K562 (cell line): Measurements from ENCODE around the gene KMT5B. TPM values are rescaled to one million over a fixed set of nuclear protein-coding genes. Genes with fewer than 3 reads are reported as not detected.

Experiments
- ATAC-seq: fragments of 200-7000 bp; cut with Tn5 transposase; 3 replicates; pipeline ENCODE4 v1.9.1; 2020; ENCODE audit warnings: moderate library complexity
- BruUV-seq: library from RNA; stranded (reverse); fragments of 400-500 nt; replicated peaks from 2 replicates; lab custom pipeline; 2021; lab: Mats Ljungman, UMichigan
- CTCF ChIA-PET: fragments of 300-600 bp; formaldehyde crosslinking; extraction: SDS; loops from one replicate; lab custom pipeline; 2021; ENCODE audit warnings: low intra/inter-chr PET ratio; lab: Yijun Ruan, JAX
- POLR2A ChIA-PET: fragments of 300-600, 350-650 bp; sonication (Branson Sonifier 250); formaldehyde crosslinking; extraction: SDS; loops from one replicate; lab custom pipeline; 2021; ENCODE audit warnings: antibody characterized with exemption, inconsistent platforms; lab: Yijun Ruan, JAX
- DNase-seq, 4 experiments: peaks; one replicate each; pipeline versions ENCODE4 v3.0.0 to v3.0.0-alpha.2; 2011 to 2018; ENCODE audit warnings: low spot score in 3 of 4, mixed read lengths in 3 of 4; ENCODE audit errors: extremely low read depth in 1 of 4
- FAIRE-seq: peaks from 2 replicates; lab custom pipeline; 2011; peaks lifted over from hg19 to GRCh38; lab: Jason Lieb, UNC
- H2AFZ ChIP-seq: 2 replicates; pipeline ENCODE4 v1.6.0; 2011; ENCODE audit warnings: low read depth, low read length, control low read depth, inconsistent platforms
- H3K27ac ChIP-seq: fragments of 200-600 bp; 3 replicates; pipeline ENCODE4 v1.8.0; 2011; ENCODE audit warnings: low read depth, mild to moderate bottlenecking, control low read depth, inconsistent platforms, low read length, moderate library complexity, mixed read lengths; ENCODE audit errors: extremely low read depth
- H3K27me3 ChIP-seq, 2 experiments: fragments of 300-600 bp in 1 of 2; 2 replicates in 1 of 2; 3 replicates in 1 of 2; pipeline versions ENCODE4 v1.6.0 to v1.8.0; 2011; ENCODE audit warnings: inconsistent platforms in 2 of 2, low read length in 2 of 2, mild to moderate bottlenecking in 1 of 2, mixed read lengths in 1 of 2, moderate library complexity in 1 of 2; ENCODE audit not compliant: control insufficient read depth in 2 of 2, insufficient read depth in 2 of 2
- H3K36me3 ChIP-seq: fragments of 300-600 bp; 3 replicates; pipeline ENCODE4 v1.8.0; 2011; ENCODE audit warnings: mild to moderate bottlenecking, low read length, inconsistent platforms; ENCODE audit not compliant: control insufficient read depth, insufficient read depth
- H3K4me1 ChIP-seq, 2 experiments: fragments of 200-600 bp in 1 of 2; replicated peaks in 1 of 2; 2 replicates in 1 of 2; 3 replicates in 1 of 2; pipeline versions ENCODE4 v1.5.1 to v1.8.0; 2011; ENCODE audit warnings: inconsistent platforms in 2 of 2, low read length in 2 of 2, mild to moderate bottlenecking in 1 of 2, mixed read lengths in 1 of 2, moderate library complexity in 1 of 2; ENCODE audit not compliant: control insufficient read depth in 2 of 2, insufficient read depth in 2 of 2
- H3K4me2 ChIP-seq: 2 replicates; pipeline ENCODE4 v1.6.1; 2011; ENCODE audit warnings: low read length, control low read depth, inconsistent platforms, mixed read lengths; ENCODE audit not compliant: insufficient read depth
- H3K4me3 ChIP-seq: fragments of 200-600 bp; sonication (generic), shearing (Covaris generic); 2 replicates; pipeline ENCODE4 v1.5.1; 2016; ENCODE audit warnings: control low read depth, inconsistent platforms
- H3K79me2 ChIP-seq: fragments of 200-600 bp; 3 replicates; pipeline ENCODE4 v1.8.0; 2011; ENCODE audit warnings: low read length, inconsistent platforms; ENCODE audit not compliant: control insufficient read depth, insufficient read depth
- H3K9ac ChIP-seq, 2 experiments: 2 replicates each; pipeline versions ENCODE4 v1.6.0 to v1.6.1; 2011; ENCODE audit warnings: low read depth in 2 of 2, low read length in 2 of 2, control low read depth in 1 of 2, inconsistent platforms in 1 of 2, mild to moderate bottlenecking in 1 of 2, mixed read lengths in 1 of 2; ENCODE audit not compliant: insufficient read depth in 1 of 2
- H3K9me1 ChIP-seq: one replicate; pipeline ENCODE4 v1.6.0; 2011; ENCODE audit warnings: inconsistent platforms, mild to moderate bottlenecking, low read length, moderate library complexity; ENCODE audit not compliant: control insufficient read depth, insufficient read depth
- H3K9me3 ChIP-seq: replicated peaks from 2 replicates; pipeline ENCODE4 v1.5.1; 2011; ENCODE audit warnings: low read depth, low read length, inconsistent platforms; ENCODE audit not compliant: control insufficient read depth, insufficient read depth
- H4K20me1 ChIP-seq: replicated peaks from 2 replicates; pipeline ENCODE4 v1.6.1; 2011; ENCODE audit warnings: low read length, inconsistent platforms, mixed read lengths; ENCODE audit not compliant: control insufficient read depth, insufficient read depth
- E2F4 ChIP-seq: sonication (generic); formaldehyde crosslinking; IDR thresholded peaks from 2 replicates; pipeline ENCODE4 v1.8.0; 2022; ENCODE audit warnings: mild to moderate bottlenecking, low read depth, missing genetic modification reagents
- FOXP1 ChIP-seq: sonication (generic); formaldehyde crosslinking; IDR thresholded peaks from 2 replicates; pipeline ENCODE4 v1.8.0; 2022; ENCODE audit warnings: mild to moderate bottlenecking, missing genetic modification reagents
- HDGF ChIP-seq: fragments of 450-650 bp; IDR thresholded peaks from 2 replicates; pipeline ENCODE4 v1.6.1; 2016
- MEIS2 ChIP-seq: fragments of 450-650 bp; IDR thresholded peaks from 2 replicates; pipeline ENCODE4 v1.6.1; 2014; ENCODE audit warnings: mild to moderate bottlenecking; ENCODE audit not compliant: partially characterized antibody
- MYC ChIP-seq, 2 experiments: fragments of 250-450 bp in 1 of 2; sonication (Bioruptor Pico) in 1 of 2; IDR thresholded peaks; 2 replicates each; pipeline versions ENCODE4 v1.5.1 to v1.6.1; 2012 to 2021; ENCODE audit warnings: low read depth in 2 of 2, borderline replicate concordance in 1 of 2, improper control_type of control experiment in 1 of 2, low read length in 1 of 2, mild to moderate bottlenecking in 1 of 2, moderate library complexity in 1 of 2
- NR2C2 ChIP-seq, 2 experiments: fragments of 200-800 bp in 1 of 2; sonication (Bioruptor generic) in 1 of 2; sonication (generic) in 1 of 2; formaldehyde crosslinking in 1 of 2; IDR thresholded peaks; 2 replicates each; pipeline versions ENCODE4 v1.6.1 to v1.8.0; 2016 to 2022; ENCODE audit warnings: mild to moderate bottlenecking in 1 of 2, missing compliant biosample characterization in 1 of 2, missing genetic modification characterization in 1 of 2, missing genetic modification reagents in 1 of 2
- NR4A1 ChIP-seq, 2 experiments: fragments of 250-450 bp in 1 of 2; fragments of 450-650 bp in 1 of 2; sonication (Bioruptor Pico) in 1 of 2; IDR thresholded peaks; 2 replicates each; pipeline versions ENCODE4 v1.4.0 to v1.6.1; 2016 to 2020; ENCODE audit warnings: mild to moderate bottlenecking in 2 of 2, missing compliant biosample characterization in 1 of 2, missing genetic modification characterization in 1 of 2, moderate library complexity in 1 of 2
- SAP30 ChIP-seq: fragments of 200-600 bp; sonication (generic); IDR thresholded peaks from 2 replicates; pipeline ENCODE4 v1.6.1; 2012; ENCODE audit warnings: borderline replicate concordance, low read depth, mild to moderate bottlenecking, moderate library complexity, low read length, control low read depth, inconsistent platforms; ENCODE audit not compliant: insufficient read depth, poor library complexity, severe bottlenecking
- SPI1 ChIP-seq: IDR thresholded peaks from 2 replicates; pipeline ENCODE4 v1.6.1; 2011; ENCODE audit warnings: low read depth, low read length, control low read depth, borderline replicate concordance
- TBP ChIP-seq: optimal IDR thresholded peaks from 2 replicates; pipeline ENCODE3; 2011; ENCODE audit warnings: low read depth, low read length, improper control_type of control experiment
- TFAP4 ChIP-seq: sonication (generic); formaldehyde crosslinking; IDR thresholded peaks from 2 replicates; pipeline ENCODE4 v1.8.0; 2022; ENCODE audit warnings: missing genetic modification reagents, mild to moderate bottlenecking, moderate library complexity, borderline replicate concordance
- ZNF253 ChIP-seq: fragments of 250-450 bp; sonication (Bioruptor Pico); conservative IDR thresholded peaks from 2 replicates; pipeline ENCODE4 v1.6.1; 2021; ENCODE audit warnings: mild to moderate bottlenecking
- WGBS: fragments of 100-300 bp; shearing (Covaris generic); methylation state at CpG from one replicate; pipeline ENCODE4 v1.1.6; 2016; ENCODE audit warnings: low coverage, mixed read lengths; ENCODE audit not compliant: insufficient coverage; ENCODE audit errors: missing lambda C conversion rate; 5-methylcytosine and 5-hydroxymethylcytosine counted together
- in situ Hi-C: fragments of 300-500 bp; cut with MboI; formaldehyde crosslinking; loops from 4 replicates; pipeline ENCODE4 v1.15.0; 2018; ENCODE audit warnings: inconsistent platforms, mixed read lengths
- intact Hi-C: fragments of 100-400 bp; cut with micrococcal nuclease; formaldehyde crosslinking; loops from 2 replicates; pipeline ENCODE4 v1.14.2; 2022
- polyA plus RNA-seq, 8 experiments: library from polyadenylated mRNA; depleted of rRNA in 4 of 8; stranded (reverse) in 5 of 8; unstranded in 3 of 8; fragments of >200 nt; fragmentation: Nextera tagmentation in 2 of 8; fragmentation: Illumina TruSeq in 1 of 8; extraction: Ambion mirVana in 2 of 8; extraction: Trizol in 1 of 8; gene quantifications; 2 replicates each; pipeline versions ENCODE4 v1.2.1 to v1.2.3, GENCODE V29; 2011 to 2014; ENCODE audit warnings: inconsistent platforms in 1 of 8, missing spikeins in 1 of 8
- total RNA-seq, 7 experiments: library from RNA; depleted of rRNA in 6 of 7; stranded (reverse); fragments of >200 nt in 6 of 7; fragmentation: Illumina TruSeq in 2 of 7; extraction: Trizol in 2 of 7; gene quantifications; 2 replicates each; pipeline versions ENCODE4 v1.2.1 to v1.2.3, GENCODE V29; 2011 to 2021; ENCODE audit warnings: low replicate concordance in 1 of 7
- TF ChIP-seq, protein P1 (sequence below): fragments of 450-650 bp; IDR thresholded peaks from 2 replicates; pipeline ENCODE4 v1.6.1; 2016

KMT5B gene
- total and polyA plus RNA-seq, 9 of the 15 experiments (the other 6 are each of a cell fraction or from before 2014, with no cell fraction given): 7.3 to 27.3 (median 20.9) TPM

- Histone ChIP-seq H3K4me3 (no peak overlapping the region), H3K36me3 (no peaks in the 10 kb centered on the region), H3K27me3 (no peaks in the 10 kb centered on the region), H3K4me1 (peaks cover 20 to 41% of the 10 kb centered on the region in 2 experiments), H3K4me2 (peak overlapping the region; percentile 21; the same call in 1 of the 2 replicates), H4K20me1 (no peaks in the 10 kb centered on the region; the same call in 1 of the 2 replicates), H2AFZ (peak overlapping the region; percentile 92), H3K9ac (peak overlapping the region; percentile 19 to 72; a peak in 3 of 4 replicates), H3K9me3 (no peaks in the 10 kb centered on the region), H3K27ac (peak overlapping the region; percentile 43; the same call in 1 of the 3 replicates), H3K9me1 (no peaks in the 10 kb centered on the region), H3K79me2 (no peaks in the 10 kb centered on the region)
- WGBS: 39% methylated on average over 12 of the region's 13 CpGs
- DNase-seq (peak; percentile 80 to 81 (median 80)), FAIRE-seq (peak; percentile 87), ATAC-seq (peak; percentile 84)
- no TSS peak for BruUV-seq
- in situ Hi-C loops (no loop called here), intact Hi-C loops (no loop called here)
- ChIA-PET POLR2A (interaction anchor here (0.7 to 2.2 kb wide), 5 partner anchors 12 to 29 kb away, joined by 3 to 12 read pairs (median 5); no protein-coding TSS in a partner anchor), CTCF (no interaction called here)
- TF ChIP-seq NR2C2 (CRISPR knock-in tag; IDR thresholded peaks at IDR 0.05): no peak
- peak; percentile 79 for TF ChIP-seq NR2C2 (tag; IDR thresholded peaks at IDR 0.05)
- peak; percentile 23 for TF ChIP-seq TBP
- TF ChIP-seq, protein P1, sequence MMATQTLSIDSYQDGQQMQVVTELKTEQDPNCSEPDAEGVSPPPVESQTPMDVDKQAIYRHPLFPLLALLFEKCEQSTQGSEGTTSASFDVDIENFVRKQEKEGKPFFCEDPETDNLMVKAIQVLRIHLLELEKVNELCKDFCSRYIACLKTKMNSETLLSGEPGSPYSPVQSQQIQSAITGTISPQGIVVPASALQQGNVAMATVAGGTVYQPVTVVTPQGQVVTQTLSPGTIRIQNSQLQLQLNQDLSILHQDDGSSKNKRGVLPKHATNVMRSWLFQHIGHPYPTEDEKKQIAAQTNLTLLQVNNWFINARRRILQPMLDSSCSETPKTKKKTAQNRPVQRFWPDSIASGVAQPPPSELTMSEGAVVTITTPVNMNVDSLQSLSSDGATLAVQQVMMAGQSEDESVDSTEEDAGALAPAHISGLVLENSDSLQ: peak; percentile 38; the same call in 1 of the 2 replicates
- peak; percentile 61; the same call in 1 of the 2 replicates for TF ChIP-seq TFAP4 (CRISPR knock-in tag)
- peak; percentile 67 for TF ChIP-seq MEIS2
- TF ChIP-seq ZNF253 (CRISPR knock-in tag): no peak
- TF ChIP-seq FOXP1 (CRISPR knock-in tag): no peak
- TF ChIP-seq SPI1: 0 out of 2 replicates have a peak, but pooled peaks have one; percentile 11
- 0 out of 2 replicates have a peak, but pooled peaks have one; percentile 28 for TF ChIP-seq HDGF
- peak; percentile 50 for TF ChIP-seq SAP30
- TF ChIP-seq MYC (IDR thresholded peaks at IDR 0.05; ENCODE audit: low read depth, low read length): peak; percentile 60; the same call in 1 of the 2 replicates
- TF ChIP-seq MYC (CRISPR knock-in tag; IDR thresholded peaks at IDR 0.05; ENCODE audit: borderline replicate concordance, low read depth): no peak
- TF ChIP-seq NR4A1 (CRISPR knock-in tag; IDR thresholded peaks at IDR 0.05): no peak
- no peak for TF ChIP-seq NR4A1 (tag; IDR thresholded peaks at IDR 0.05)
- no peak for TF ChIP-seq E2F4 (CRISPR knock-in tag)
Observed at GRCh38 chr11:68146704-68147474, 66.2 kb downstream of the KMT5B start.
